GM12878 (cell line): ENCODE data around the gene TSEN54.

ENCODE experiments used
- HCFC1 ChIP-seq: fragments of 150-350 bp; IDR thresholded peaks from 2 replicates; pipeline ENCODE4 v1.6.1; 2014; ENCODE audit warnings: low read length
- TCF12 ChIP-seq: IDR thresholded peaks from 2 replicates; pipeline ENCODE4 v1.6.1; 2011; ENCODE audit warnings: low read depth, mild to moderate bottlenecking, low read length

DNA sequence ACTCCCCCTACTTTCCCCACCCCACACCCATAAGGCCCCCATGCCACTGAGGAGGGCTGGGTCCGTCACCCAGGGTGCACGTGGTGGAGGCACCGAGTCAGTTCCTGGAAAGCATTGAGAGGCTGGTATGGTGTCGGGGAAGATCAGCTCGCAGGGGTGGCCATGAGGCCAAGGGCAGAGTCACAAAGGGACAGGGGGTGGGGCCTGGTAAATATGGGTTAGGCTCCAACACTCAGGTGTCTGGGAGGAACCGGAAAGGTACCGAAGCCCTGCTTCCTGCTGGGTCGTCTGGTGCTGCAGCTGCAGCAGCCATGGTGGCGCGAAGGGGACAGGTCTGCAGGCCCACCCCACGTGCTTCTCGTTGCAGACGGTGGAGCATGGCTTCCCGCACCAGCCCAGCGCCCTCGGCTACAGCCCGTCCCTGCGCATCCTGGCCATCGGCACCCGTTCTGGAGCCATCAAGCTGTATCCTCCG lies 39.4 kb downstream of the TSEN54 start:
- TF ChIP-seq TCF12 (no peak), HCFC1 (no peak)
